B cell (primary cell): ENCODE measurements around the gene HOXA3.

Experiments
- EZH2 ChIP-seq: IDR thresholded peaks from 2 replicates; pipeline ENCODE4 v1.6.1; 2012; ENCODE audit warnings: borderline replicate concordance, low read depth, mild to moderate bottlenecking, moderate library complexity, low read length; ENCODE audit not compliant: insufficient read depth, poor library complexity, severe bottlenecking
- TF ChIP-seq, protein P1 (sequence below): fragments of 200-600 bp; IDR thresholded peaks from one replicate; pipeline ENCODE4 v1.8.0; 2022; ENCODE audit warnings: antibody characterized with exemption, mild to moderate bottlenecking

DNA sequence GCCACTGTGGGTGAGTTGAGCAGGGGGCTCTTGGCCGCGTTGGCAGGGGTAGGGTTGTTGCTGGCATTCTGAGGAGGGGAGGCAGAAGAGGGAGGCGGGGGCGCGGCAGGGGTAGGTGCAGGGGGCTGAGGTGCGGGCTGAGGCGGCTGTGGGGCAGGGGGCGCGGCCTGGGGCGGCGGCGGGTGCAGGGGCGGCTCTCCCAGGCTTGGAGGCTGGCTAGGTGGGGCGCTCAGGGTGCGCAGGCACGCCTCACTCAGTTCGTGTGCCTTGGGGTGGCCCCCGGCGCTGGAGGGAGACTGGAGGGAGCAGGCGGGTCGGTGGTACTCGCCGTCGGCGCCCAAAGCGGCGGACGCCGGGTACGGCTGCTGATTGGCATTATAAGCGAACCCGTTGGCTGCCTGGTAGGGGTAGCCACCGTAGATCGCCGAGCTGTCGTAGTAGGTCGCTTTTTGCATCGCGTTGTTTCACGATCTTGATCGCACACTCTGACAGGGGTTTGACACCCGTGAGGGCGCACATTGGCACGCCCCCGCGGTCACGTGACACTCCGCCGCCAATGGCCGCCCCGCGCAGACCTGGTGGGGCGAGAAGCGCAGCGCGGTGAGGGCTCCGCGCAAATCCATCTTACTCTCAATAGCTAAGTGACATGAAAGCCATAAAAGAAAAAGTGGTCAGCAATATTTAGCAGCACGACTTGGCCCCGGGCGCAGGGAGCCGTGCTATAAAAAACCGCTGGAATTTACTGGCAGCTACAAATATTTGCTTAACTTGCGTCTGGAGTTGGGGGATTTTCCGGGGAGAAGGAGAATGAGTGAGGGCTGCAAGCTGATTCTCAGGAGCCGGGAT is 42.0 kb downstream of the HOXA3 start:
- TF ChIP-seq, protein P1, sequence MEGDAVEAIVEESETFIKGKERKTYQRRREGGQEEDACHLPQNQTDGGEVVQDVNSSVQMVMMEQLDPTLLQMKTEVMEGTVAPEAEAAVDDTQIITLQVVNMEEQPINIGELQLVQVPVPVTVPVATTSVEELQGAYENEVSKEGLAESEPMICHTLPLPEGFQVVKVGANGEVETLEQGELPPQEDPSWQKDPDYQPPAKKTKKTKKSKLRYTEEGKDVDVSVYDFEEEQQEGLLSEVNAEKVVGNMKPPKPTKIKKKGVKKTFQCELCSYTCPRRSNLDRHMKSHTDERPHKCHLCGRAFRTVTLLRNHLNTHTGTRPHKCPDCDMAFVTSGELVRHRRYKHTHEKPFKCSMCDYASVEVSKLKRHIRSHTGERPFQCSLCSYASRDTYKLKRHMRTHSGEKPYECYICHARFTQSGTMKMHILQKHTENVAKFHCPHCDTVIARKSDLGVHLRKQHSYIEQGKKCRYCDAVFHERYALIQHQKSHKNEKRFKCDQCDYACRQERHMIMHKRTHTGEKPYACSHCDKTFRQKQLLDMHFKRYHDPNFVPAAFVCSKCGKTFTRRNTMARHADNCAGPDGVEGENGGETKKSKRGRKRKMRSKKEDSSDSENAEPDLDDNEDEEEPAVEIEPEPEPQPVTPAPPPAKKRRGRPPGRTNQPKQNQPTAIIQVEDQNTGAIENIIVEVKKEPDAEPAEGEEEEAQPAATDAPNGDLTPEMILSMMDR, result no peak
- TF ChIP-seq EZH2, result no peak
